ENCODE measurements around the gene RELL1.

DNA sequence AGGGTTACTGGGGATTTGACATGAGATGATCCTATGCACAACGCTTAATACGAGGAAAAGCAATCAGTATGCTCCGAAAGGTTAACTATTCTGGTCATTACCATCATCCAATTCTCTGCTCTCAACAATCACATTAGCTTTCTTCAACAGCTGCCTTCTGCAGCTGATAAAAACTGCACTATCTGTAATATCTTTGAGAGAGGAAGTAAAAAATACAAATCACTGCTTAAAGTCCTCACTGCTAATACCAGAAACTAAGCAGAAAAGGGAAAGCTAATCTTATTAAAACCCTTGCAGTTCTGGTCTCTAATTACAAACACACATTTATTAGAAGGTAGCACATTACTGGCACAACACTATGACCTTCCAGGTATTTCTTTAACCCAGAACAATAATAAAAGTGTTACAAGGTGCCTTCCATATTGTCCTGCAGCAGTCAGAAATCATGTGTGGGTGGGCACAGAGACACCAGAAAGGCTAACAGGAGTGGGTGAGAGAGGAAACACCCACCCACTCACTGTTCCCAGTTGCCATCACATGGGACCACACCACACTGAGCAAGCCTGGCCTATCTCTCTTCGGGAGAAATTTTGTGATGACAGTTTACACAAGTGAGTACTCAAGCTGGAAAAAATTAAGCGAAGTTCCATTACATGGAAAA is 71.0 kb downstream of the RELL1 start:
- TF ChIP-seq, protein P1, sequence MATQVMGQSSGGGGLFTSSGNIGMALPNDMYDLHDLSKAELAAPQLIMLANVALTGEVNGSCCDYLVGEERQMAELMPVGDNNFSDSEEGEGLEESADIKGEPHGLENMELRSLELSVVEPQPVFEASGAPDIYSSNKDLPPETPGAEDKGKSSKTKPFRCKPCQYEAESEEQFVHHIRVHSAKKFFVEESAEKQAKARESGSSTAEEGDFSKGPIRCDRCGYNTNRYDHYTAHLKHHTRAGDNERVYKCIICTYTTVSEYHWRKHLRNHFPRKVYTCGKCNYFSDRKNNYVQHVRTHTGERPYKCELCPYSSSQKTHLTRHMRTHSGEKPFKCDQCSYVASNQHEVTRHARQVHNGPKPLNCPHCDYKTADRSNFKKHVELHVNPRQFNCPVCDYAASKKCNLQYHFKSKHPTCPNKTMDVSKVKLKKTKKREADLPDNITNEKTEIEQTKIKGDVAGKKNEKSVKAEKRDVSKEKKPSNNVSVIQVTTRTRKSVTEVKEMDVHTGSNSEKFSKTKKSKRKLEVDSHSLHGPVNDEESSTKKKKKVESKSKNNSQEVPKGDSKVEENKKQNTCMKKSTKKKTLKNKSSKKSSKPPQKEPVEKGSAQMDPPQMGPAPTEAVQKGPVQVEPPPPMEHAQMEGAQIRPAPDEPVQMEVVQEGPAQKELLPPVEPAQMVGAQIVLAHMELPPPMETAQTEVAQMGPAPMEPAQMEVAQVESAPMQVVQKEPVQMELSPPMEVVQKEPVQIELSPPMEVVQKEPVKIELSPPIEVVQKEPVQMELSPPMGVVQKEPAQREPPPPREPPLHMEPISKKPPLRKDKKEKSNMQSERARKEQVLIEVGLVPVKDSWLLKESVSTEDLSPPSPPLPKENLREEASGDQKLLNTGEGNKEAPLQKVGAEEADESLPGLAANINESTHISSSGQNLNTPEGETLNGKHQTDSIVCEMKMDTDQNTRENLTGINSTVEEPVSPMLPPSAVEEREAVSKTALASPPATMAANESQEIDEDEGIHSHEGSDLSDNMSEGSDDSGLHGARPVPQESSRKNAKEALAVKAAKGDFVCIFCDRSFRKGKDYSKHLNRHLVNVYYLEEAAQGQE (IDR thresholded peaks at IDR 0.05; ENCODE audit: borderline replicate concordance) = no peak
- TF ChIP-seq, protein P2, sequence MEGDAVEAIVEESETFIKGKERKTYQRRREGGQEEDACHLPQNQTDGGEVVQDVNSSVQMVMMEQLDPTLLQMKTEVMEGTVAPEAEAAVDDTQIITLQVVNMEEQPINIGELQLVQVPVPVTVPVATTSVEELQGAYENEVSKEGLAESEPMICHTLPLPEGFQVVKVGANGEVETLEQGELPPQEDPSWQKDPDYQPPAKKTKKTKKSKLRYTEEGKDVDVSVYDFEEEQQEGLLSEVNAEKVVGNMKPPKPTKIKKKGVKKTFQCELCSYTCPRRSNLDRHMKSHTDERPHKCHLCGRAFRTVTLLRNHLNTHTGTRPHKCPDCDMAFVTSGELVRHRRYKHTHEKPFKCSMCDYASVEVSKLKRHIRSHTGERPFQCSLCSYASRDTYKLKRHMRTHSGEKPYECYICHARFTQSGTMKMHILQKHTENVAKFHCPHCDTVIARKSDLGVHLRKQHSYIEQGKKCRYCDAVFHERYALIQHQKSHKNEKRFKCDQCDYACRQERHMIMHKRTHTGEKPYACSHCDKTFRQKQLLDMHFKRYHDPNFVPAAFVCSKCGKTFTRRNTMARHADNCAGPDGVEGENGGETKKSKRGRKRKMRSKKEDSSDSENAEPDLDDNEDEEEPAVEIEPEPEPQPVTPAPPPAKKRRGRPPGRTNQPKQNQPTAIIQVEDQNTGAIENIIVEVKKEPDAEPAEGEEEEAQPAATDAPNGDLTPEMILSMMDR (IDR thresholded peaks at IDR 0.05; ENCODE audit: poor library complexity, severe bottlenecking) = no peak

All from neural cell (in vitro differentiated cells).